ENCODE measurements around the gene SRGAP2. TPM values are rescaled to one million over a fixed set of nuclear protein-coding genes. Genes with fewer than 3 reads are reported as not detected.
"Not testable (repeated sequence)": the region's sequence is repeated elsewhere in the genome, so short reads cannot be mapped to it uniquely, and the experiment has no call there.

SRGAP2 gene
- 21.8 TPM for polyA plus RNA-seq (2013, experiment 1 of 2)
- polyA plus RNA-seq (2013, experiment 2 of 2): 21.8 TPM

- H2BK15ac ChIP-seq (ENCODE audit: low read depth, poor library complexity, severe bottlenecking); H3K36me3 ChIP-seq (ENCODE audit: control insufficient read depth in 1 of 2, insufficient read depth in 2 of 2, low read depth in 1 of 2, low read length in 2 of 2); H2BK12ac ChIP-seq (ENCODE audit: low read length in 2 of 2); H3K9me3 ChIP-seq (ENCODE audit: control insufficient read depth, low read length); H3K4ac ChIP-seq (ENCODE audit: low read depth in 1 of 2, low read length in 2 of 2); H2BK120ac ChIP-seq (ENCODE audit: low read depth, low read length); H2AK5ac ChIP-seq (ENCODE audit: low read length, severe bottlenecking); H3K18ac ChIP-seq (ENCODE audit: low read depth in 1 of 2, low read length in 2 of 2); H3K79me1 ChIP-seq (replicated peaks; ENCODE audit: low read length, poor library complexity, severe bottlenecking); H3K27me3 ChIP-seq (ENCODE audit: control insufficient read depth in 1 of 2, insufficient read depth in 1 of 2, low read length in 2 of 2); H2BK5ac ChIP-seq (ENCODE audit: low read depth, low read length, poor library complexity, severe bottlenecking); H4K91ac ChIP-seq (ENCODE audit: low read length); H3K14ac ChIP-seq (ENCODE audit: low read length in 2 of 2); H3K4me1 ChIP-seq (ENCODE audit: control insufficient read depth, insufficient read depth, low read depth, low read length); H3K23ac ChIP-seq (ENCODE audit: low read length in 2 of 2); H3K4me2 ChIP-seq (ENCODE audit: low read length, poor library complexity, severe bottlenecking); H4K8ac ChIP-seq (ENCODE audit: low read length); H2AFZ ChIP-seq (ENCODE audit: low read depth, low read length): not testable (repeated sequence)
- 0% methylated on average over 5 of the region's 63 CpGs for WGBS
- Histone ChIP-seq H3K4me3 (ENCODE audit: insufficient read depth in 1 of 2, low read depth in 1 of 2, low read length in 2 of 2) (peak within 1 kb of the TSS; percentile 59 to 62), H3K27ac (ENCODE audit: low read length, poor library complexity, severe bottlenecking) (peak within 1 kb of the TSS; percentile 69), H3K9ac (ENCODE audit: low read length) (peak within 1 kb of the TSS; percentile 72)
- peak; percentile 72 for DNase-seq
Measured at GRCh38 chr1:206203364-206204158, at the start of gene SRGAP2. Gene SRGAP2, plus strand, starts transcription at chr1:206203541. Its CDS starts 2,430 bp downstream, at chr1:206205971.

DNA sequence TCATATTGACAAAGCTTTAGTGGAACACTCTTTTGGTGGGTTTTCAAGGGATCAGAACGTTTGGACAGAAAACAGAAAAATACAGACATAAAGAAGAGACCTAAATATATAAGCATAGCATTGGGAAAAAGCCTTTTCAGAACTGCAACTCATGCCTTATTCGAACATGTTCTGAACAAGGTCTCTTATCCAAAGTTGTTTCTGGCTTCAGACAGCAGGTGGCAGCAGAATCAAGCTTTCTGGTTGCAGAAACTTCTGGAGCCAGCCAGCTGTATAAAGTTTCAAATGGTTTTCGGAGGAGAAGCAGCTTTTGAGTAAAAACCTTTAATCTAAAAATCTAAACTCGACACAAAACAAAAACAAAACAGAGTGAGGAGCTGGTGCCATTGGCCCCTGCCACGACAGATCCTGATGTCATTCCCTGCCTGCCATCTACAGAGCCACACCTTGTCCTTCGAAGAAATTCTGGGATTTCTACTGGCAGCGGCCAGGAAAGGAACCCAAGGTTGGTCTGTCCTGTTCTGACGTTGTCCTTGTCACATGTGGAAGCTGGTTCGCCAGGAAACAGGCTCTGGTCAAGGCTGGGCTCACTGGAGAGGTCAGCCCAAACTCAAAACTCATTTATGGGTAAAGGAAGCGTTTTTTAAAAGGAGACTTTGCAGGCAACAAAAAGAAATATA is 35.9 kb upstream of the SRGAP2 start:
- H3K4me2 ChIP-seq (ENCODE audit: low read length, poor library complexity, severe bottlenecking); H2BK120ac ChIP-seq (ENCODE audit: low read depth, low read length); H3K9ac ChIP-seq (ENCODE audit: low read length); H3K18ac ChIP-seq (ENCODE audit: low read depth in 1 of 2, low read length in 2 of 2); H3K14ac ChIP-seq (ENCODE audit: low read length in 2 of 2); H3K36me3 ChIP-seq (ENCODE audit: control insufficient read depth in 1 of 2, insufficient read depth in 2 of 2, low read depth in 1 of 2, low read length in 2 of 2); H3K4me1 ChIP-seq (ENCODE audit: control insufficient read depth, insufficient read depth, low read depth, low read length); H2BK15ac ChIP-seq (ENCODE audit: low read depth, poor library complexity, severe bottlenecking); H3K23ac ChIP-seq (ENCODE audit: low read length in 2 of 2); H3K27ac ChIP-seq (ENCODE audit: low read length, poor library complexity, severe bottlenecking); H3K9me3 ChIP-seq (ENCODE audit: control insufficient read depth, low read length); H3K4ac ChIP-seq (ENCODE audit: low read depth in 1 of 2, low read length in 2 of 2); H3K4me3 ChIP-seq (ENCODE audit: insufficient read depth in 1 of 2, low read depth in 1 of 2, low read length in 2 of 2); H3K79me1 ChIP-seq (replicated peaks; ENCODE audit: low read length, poor library complexity, severe bottlenecking); DNase-seq; H2AFZ ChIP-seq (ENCODE audit: low read depth, low read length); H3K27me3 ChIP-seq (ENCODE audit: control insufficient read depth in 1 of 2, insufficient read depth in 1 of 2, low read length in 2 of 2); H2AK5ac ChIP-seq (ENCODE audit: low read length, severe bottlenecking); H4K8ac ChIP-seq (ENCODE audit: low read length); H4K91ac ChIP-seq (ENCODE audit: low read length); H2BK12ac ChIP-seq (ENCODE audit: low read length in 2 of 2); H2BK5ac ChIP-seq (ENCODE audit: low read depth, low read length, poor library complexity, severe bottlenecking): not testable (repeated sequence)
- no CpG with 5 or more reads among the region's 10 CpGs for WGBS

GRCh38 chr1:206169794-206170193 is 33.5 kb upstream of the SRGAP2 start:
- H3K4me1 ChIP-seq (ENCODE audit: control insufficient read depth, insufficient read depth, low read depth, low read length); H2AFZ ChIP-seq (ENCODE audit: low read depth, low read length); H2BK12ac ChIP-seq (ENCODE audit: low read length in 2 of 2); H3K9me3 ChIP-seq (ENCODE audit: control insufficient read depth, low read length); H3K27ac ChIP-seq (ENCODE audit: low read length, poor library complexity, severe bottlenecking); H3K18ac ChIP-seq (ENCODE audit: low read depth in 1 of 2, low read length in 2 of 2); H3K79me1 ChIP-seq (replicated peaks; ENCODE audit: low read length, poor library complexity, severe bottlenecking); H3K4me2 ChIP-seq (ENCODE audit: low read length, poor library complexity, severe bottlenecking); H2BK5ac ChIP-seq (ENCODE audit: low read depth, low read length, poor library complexity, severe bottlenecking); H3K9ac ChIP-seq (ENCODE audit: low read length); H3K23ac ChIP-seq (ENCODE audit: low read length in 2 of 2); H2AK5ac ChIP-seq (ENCODE audit: low read length, severe bottlenecking); H2BK120ac ChIP-seq (ENCODE audit: low read depth, low read length); H3K4me3 ChIP-seq (ENCODE audit: insufficient read depth in 1 of 2, low read depth in 1 of 2, low read length in 2 of 2); H4K91ac ChIP-seq (ENCODE audit: low read length); H4K8ac ChIP-seq (ENCODE audit: low read length); H3K4ac ChIP-seq (ENCODE audit: low read depth in 1 of 2, low read length in 2 of 2); H3K14ac ChIP-seq (ENCODE audit: low read length in 2 of 2); H3K36me3 ChIP-seq (ENCODE audit: control insufficient read depth in 1 of 2, insufficient read depth in 2 of 2, low read depth in 1 of 2, low read length in 2 of 2); H3K27me3 ChIP-seq (ENCODE audit: control insufficient read depth in 1 of 2, insufficient read depth in 1 of 2, low read length in 2 of 2); H2BK15ac ChIP-seq (ENCODE audit: low read depth, poor library complexity, severe bottlenecking): not testable (repeated sequence)
- WGBS: no CpG with 5 or more reads among the region's 3 CpGs
- peak; percentile 17 for DNase-seq

DNA sequence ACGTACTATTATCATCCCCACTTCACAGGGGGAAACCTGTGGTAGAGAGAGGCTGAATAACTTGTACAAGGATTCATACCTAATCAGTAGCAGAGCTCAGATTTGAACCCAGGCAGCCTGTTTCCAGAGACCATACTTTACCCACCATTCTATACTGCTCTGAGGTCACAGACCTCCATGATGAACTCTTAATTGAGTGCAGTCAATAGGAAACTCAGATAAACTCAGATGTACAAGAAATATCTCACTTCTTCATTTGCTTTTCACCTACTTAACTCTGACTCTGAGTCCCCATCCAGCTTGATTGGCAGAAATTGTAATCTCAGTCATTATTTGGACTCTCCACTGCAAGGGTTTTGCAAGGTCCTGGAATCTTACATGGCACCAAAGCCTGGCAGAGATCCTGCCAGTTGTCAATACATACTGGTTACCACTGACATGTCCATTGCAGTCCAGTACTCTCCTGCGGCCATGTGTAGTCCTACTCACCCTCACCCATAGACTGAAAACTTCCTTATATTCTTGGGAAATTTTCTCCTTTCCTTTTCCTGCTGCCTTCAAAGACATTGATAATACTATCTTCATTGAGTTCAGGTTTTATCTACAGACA is 30.1 kb upstream of the SRGAP2 start:
- H2BK120ac ChIP-seq (ENCODE audit: low read depth, low read length); H3K14ac ChIP-seq (ENCODE audit: low read length in 2 of 2); DNase-seq; H3K4me1 ChIP-seq (ENCODE audit: control insufficient read depth, insufficient read depth, low read depth, low read length); H3K4me3 ChIP-seq (ENCODE audit: insufficient read depth in 1 of 2, low read depth in 1 of 2, low read length in 2 of 2); H3K9ac ChIP-seq (ENCODE audit: low read length); H3K4me2 ChIP-seq (ENCODE audit: low read length, poor library complexity, severe bottlenecking); H2BK5ac ChIP-seq (ENCODE audit: low read depth, low read length, poor library complexity, severe bottlenecking); H3K4ac ChIP-seq (ENCODE audit: low read depth in 1 of 2, low read length in 2 of 2); H2BK12ac ChIP-seq (ENCODE audit: low read length in 2 of 2); H3K23ac ChIP-seq (ENCODE audit: low read length in 2 of 2); H4K91ac ChIP-seq (ENCODE audit: low read length); H2BK15ac ChIP-seq (ENCODE audit: low read depth, poor library complexity, severe bottlenecking); H3K27me3 ChIP-seq (ENCODE audit: control insufficient read depth in 1 of 2, insufficient read depth in 1 of 2, low read length in 2 of 2); H2AFZ ChIP-seq (ENCODE audit: low read depth, low read length); H3K18ac ChIP-seq (ENCODE audit: low read depth in 1 of 2, low read length in 2 of 2); H4K8ac ChIP-seq (ENCODE audit: low read length); H3K9me3 ChIP-seq (ENCODE audit: control insufficient read depth, low read length); H3K79me1 ChIP-seq (replicated peaks; ENCODE audit: low read length, poor library complexity, severe bottlenecking); H3K36me3 ChIP-seq (ENCODE audit: control insufficient read depth in 1 of 2, insufficient read depth in 2 of 2, low read depth in 1 of 2, low read length in 2 of 2); H3K27ac ChIP-seq (ENCODE audit: low read length, poor library complexity, severe bottlenecking); H2AK5ac ChIP-seq (ENCODE audit: low read length, severe bottlenecking): not testable (repeated sequence)
- WGBS: no CpG with 5 or more reads among the region's 2 CpGs

Measured in mesenchymal stem cell (in vitro differentiated cells and primary cell).